B cell (primary cell): Measurements from ENCODE around the gene UBAC1.

Experiments
- EZH2 ChIP-seq: IDR thresholded peaks from 2 replicates; pipeline ENCODE4 v1.6.1; 2012; ENCODE audit warnings: borderline replicate concordance, low read depth, mild to moderate bottlenecking, moderate library complexity, low read length; ENCODE audit not compliant: insufficient read depth, poor library complexity, severe bottlenecking
- TF ChIP-seq, protein P1 (sequence below): fragments of 200-600 bp; IDR thresholded peaks from one replicate; pipeline ENCODE4 v1.8.0; 2022; ENCODE audit warnings: antibody characterized with exemption, mild to moderate bottlenecking

DNA sequence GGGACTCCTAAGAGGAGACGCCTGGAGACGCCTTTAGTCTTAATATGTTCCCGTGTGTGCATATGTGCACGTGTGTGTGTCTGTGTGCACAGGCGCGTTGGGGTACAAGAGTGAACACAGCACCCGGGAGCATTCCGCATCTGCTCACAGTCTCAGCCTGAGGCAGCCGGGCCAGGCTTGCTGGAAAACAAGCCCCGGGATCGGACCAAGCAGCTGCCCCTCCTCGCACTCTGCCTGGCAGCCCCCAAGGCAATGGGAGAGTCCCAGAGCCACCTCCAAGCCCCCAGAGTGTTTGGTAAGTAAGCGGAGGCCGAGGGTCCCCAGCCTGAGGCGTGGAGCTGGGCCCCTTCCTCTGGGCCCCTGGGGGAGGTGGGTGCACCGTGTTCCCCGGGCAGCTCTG is 27.3 kb upstream of the UBAC1 start:
- TF ChIP-seq, protein P1, sequence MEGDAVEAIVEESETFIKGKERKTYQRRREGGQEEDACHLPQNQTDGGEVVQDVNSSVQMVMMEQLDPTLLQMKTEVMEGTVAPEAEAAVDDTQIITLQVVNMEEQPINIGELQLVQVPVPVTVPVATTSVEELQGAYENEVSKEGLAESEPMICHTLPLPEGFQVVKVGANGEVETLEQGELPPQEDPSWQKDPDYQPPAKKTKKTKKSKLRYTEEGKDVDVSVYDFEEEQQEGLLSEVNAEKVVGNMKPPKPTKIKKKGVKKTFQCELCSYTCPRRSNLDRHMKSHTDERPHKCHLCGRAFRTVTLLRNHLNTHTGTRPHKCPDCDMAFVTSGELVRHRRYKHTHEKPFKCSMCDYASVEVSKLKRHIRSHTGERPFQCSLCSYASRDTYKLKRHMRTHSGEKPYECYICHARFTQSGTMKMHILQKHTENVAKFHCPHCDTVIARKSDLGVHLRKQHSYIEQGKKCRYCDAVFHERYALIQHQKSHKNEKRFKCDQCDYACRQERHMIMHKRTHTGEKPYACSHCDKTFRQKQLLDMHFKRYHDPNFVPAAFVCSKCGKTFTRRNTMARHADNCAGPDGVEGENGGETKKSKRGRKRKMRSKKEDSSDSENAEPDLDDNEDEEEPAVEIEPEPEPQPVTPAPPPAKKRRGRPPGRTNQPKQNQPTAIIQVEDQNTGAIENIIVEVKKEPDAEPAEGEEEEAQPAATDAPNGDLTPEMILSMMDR: no peak
- TF ChIP-seq EZH2: no peak
